Measurements from ENCODE around the gene SDK2. TPM values are rescaled to one million over a fixed set of nuclear protein-coding genes. Genes with fewer than 3 reads are reported as not detected.

SDK2 gene
- total and polyA plus RNA-seq, 2 of the 8 experiments (the other 6 are each of a cell fraction or from before 2014, with no cell fraction given) = 3.9 to 4.1 TPM

DNA sequence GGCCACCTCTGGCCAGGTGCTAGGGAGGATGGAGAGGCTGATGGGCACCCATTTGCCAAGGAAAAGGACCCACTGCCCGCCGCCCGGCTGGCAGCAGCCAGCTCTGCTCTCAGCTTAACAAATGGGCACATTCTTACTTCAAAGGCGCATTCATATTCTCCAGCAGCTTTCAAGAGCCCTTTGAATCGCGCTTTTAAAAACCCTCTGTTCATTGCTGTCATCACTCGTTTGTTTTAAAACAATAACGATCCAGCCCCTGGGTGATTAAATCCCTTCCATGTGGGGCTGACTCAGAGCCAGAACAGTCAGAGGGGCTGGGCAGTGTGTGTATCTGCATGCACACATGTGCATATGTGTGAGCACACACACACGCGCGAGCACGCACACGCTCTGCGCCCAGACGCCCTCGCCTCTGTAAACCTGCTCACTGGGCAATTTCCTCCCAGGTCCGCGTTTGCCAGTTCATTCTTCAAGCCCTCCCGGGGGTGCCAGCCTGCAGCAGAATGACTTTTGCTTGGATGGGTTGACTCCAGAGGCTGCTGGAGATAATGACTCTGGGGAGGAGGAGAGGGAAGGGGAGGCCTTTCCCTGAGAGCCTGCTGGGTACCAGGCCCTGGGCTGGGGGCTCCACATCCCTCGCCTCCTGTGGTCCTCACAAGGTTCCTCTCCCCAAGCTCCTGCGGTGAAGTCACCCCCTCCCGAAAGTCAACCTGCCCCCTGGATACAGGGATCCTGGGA is 133.1 kb downstream of the SDK2 start:
- H4K5ac ChIP-seq (ENCODE audit: insufficient read length, low read depth, low read length) = no peak overlapping the region
- H3K27ac ChIP-seq (ENCODE audit: low read depth, low read length) = no peak overlapping the region
- POLR2A ChIA-PET (ENCODE audit: partially characterized antibody) = no interaction called here
- no peak overlapping the region for H4K91ac ChIP-seq (replicated peaks; ENCODE audit: insufficient read length, low read length)
- H3K18ac ChIP-seq (ENCODE audit: extremely low read depth, low read length) = no peak overlapping the region
- no peak overlapping the region for H2BK20ac ChIP-seq (ENCODE audit: low read length)
- H2BK5ac ChIP-seq (ENCODE audit: low read depth, low read length) = no peak overlapping the region
- peaks cover 0 to 9% of the 10 kb centered on the region in 2 experiments for H4K20me1 ChIP-seq (replicated peaks in 1 of 2; ENCODE audit: control insufficient read depth in 1 of 2, insufficient read depth in 2 of 2, low read length in 2 of 2)
- no peak overlapping the region for H3K4me3 ChIP-seq (ENCODE audit: extremely low read depth in 1 of 4, insufficient read depth in 2 of 4, low read depth in 3 of 4, low read length in 4 of 4)
- CTCF ChIA-PET (ENCODE audit: partially characterized antibody) = interaction anchor here (0.6 kb wide), 1 partner anchor 9 kb away, joined by 3 read pairs; no protein-coding TSS in a partner anchor
- no peak for DNase-seq (ENCODE audit: low read depth in 1 of 2, low spot score in 2 of 2)
- H3K14ac ChIP-seq (ENCODE audit: insufficient read length) = no peak overlapping the region
- H3K79me2 ChIP-seq (ENCODE audit: control insufficient read depth in 1 of 2, insufficient read depth in 2 of 2, low read length in 2 of 2) = no peaks in the 10 kb centered on the region
- H2BK12ac ChIP-seq (ENCODE audit: low read depth, low read length) = no peak overlapping the region
- no peaks in the 10 kb centered on the region for H3K79me1 ChIP-seq (ENCODE audit: low read depth, low read length)
- H3K4me1 ChIP-seq (replicated peaks in 1 of 4; ENCODE audit: control insufficient read depth in 3 of 4, insufficient read depth in 4 of 4, low read length in 3 of 4) = peaks cover 0 to 4% (median 0%) of the 10 kb centered on the region in 4 experiments; a peak in 2 of 7 replicates
- no peak overlapping the region for H4K8ac ChIP-seq (ENCODE audit: extremely low read depth, insufficient read depth, low read length)
- no peak overlapping the region for H3K56ac ChIP-seq (replicated peaks; ENCODE audit: insufficient read length, low read depth, low read length)
- H3K9me3 ChIP-seq (ENCODE audit: insufficient read depth in 2 of 2, low read depth in 1 of 2, low read length in 1 of 2) = no peaks in the 10 kb centered on the region
- H2BK15ac ChIP-seq (ENCODE audit: low read length) = no peak overlapping the region
- FAIRE-seq = no peak
- H3K23me2 ChIP-seq (ENCODE audit: low read depth, low read length) = no peaks in the 10 kb centered on the region
- H3K23ac ChIP-seq (ENCODE audit: insufficient read length) = no peak overlapping the region
- 86% methylated on average over 22 of the region's 22 CpGs; no CpG with 5 or more reads in 1 of the 2 experiments for WGBS, 2 experiments (ENCODE audit: extremely low coverage in 1 of 2, insufficient coverage in 1 of 2, insufficient read length in 1 of 2, insufficient replicate concordance in 2 of 2, low coverage in 1 of 2, low lambda C conversion rate in 2 of 2, missing lambda C conversion rate in 1 of 2)
- H3K36me3 ChIP-seq (ENCODE audit: control insufficient read depth in 2 of 4, insufficient read depth in 4 of 4, low read length in 3 of 4) = no peaks in the 10 kb centered on the region
- H3K4ac ChIP-seq (replicated peaks; ENCODE audit: insufficient read length, low read depth, low read length) = no peak overlapping the region
- no peak overlapping the region for H3K4me2 ChIP-seq (ENCODE audit: insufficient read depth in 1 of 2, low read depth in 2 of 2, low read length in 2 of 2)
- no peak overlapping the region for H3K9ac ChIP-seq (replicated peaks in 1 of 4; ENCODE audit: extremely low read depth in 1 of 4, low read depth in 3 of 4, low read length in 3 of 4)
- no peak overlapping the region for H2AFZ ChIP-seq (ENCODE audit: low read length)
- no peak overlapping the region for H2BK120ac ChIP-seq (replicated peaks; ENCODE audit: low read depth, low read length)
- H3K27me3 ChIP-seq (replicated peaks in 1 of 4; ENCODE audit: control insufficient read depth in 3 of 4, extremely low read depth in 1 of 4, insufficient read depth in 3 of 4, low read length in 3 of 4) = no peaks in the 10 kb centered on the region; a peak in 3 of 7 replicates
- no peak overlapping the region for H2AK5ac ChIP-seq (ENCODE audit: low read depth, low read length)
- no peak for TF ChIP-seq CTCF (IDR thresholded peaks at IDR 0.05; ENCODE audit: control extremely low read depth in 1 of 3, insufficient read depth in 1 of 3, low read depth in 1 of 3, low read length in 3 of 3)
- no peak for TF ChIP-seq JUN (IDR thresholded peaks at IDR 0.05; ENCODE audit: low read depth, low read length)
- no peak for TF ChIP-seq SP2 (IDR thresholded peaks at IDR 0.05; ENCODE audit: low read length)
- TF ChIP-seq MAFK (IDR thresholded peaks at IDR 0.05; ENCODE audit: low read depth, low read length) = no peak
- TF ChIP-seq FOSL1 (IDR thresholded peaks at IDR 0.05; ENCODE audit: insufficient read depth, low read depth, low read length) = no peak
- TF ChIP-seq, protein P1, sequence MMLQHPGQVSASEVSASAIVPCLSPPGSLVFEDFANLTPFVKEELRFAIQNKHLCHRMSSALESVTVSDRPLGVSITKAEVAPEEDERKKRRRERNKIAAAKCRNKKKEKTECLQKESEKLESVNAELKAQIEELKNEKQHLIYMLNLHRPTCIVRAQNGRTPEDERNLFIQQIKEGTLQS (IDR thresholded peaks at IDR 0.05; ENCODE audit: insufficient read depth, low read depth, low read length) = no peak
- no peak for TF ChIP-seq CTBP2 (IDR thresholded peaks at IDR 0.05; ENCODE audit: borderline replicate concordance, insufficient read depth, insufficient read length, low read length)
- no peak for TF ChIP-seq TEAD4 (IDR thresholded peaks at IDR 0.05; ENCODE audit: low read depth, low read length)
- TF ChIP-seq JUND (IDR thresholded peaks at IDR 0.05; ENCODE audit: low read length) = no peak
- TF ChIP-seq CBX5 (IDR thresholded peaks at IDR 0.05; ENCODE audit: low read depth, low read length) = no peak
